ENCODE results near the gene MUC7.
"Not testable (repeated sequence)": the region's sequence is repeated elsewhere in the genome, so short reads cannot be mapped to it uniquely, and the experiment has no call there.

The MUC7 gene

GRCh38 chr4:70471897-70472296 is at the start of gene MUC7:
MUC7 (plus strand) TSS chr4:70472197; CDS start chr4:70474022, 1,825 bp downstream.
- no peak for DNase-seq (ENCODE audit: low read depth in 2 of 2)

DNA sequence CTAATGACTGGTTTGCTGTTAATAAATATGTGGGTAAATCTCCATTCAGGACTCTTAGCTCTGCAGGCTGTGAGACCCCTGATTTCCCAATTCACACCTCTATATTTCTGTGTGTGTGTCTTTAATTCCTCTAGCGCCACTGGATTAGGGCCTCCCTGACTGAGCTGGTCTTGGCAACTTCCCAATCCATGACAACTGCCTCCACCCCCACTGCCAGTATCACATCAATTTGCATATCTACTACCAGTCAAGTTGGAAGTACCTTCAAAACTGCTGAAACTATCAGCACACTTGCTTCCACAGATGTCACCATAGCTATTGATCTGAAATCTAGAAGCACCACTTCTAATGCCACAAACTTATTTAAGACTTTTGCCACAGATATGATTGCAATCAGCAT is 46.7 kb upstream of the MUC7 start:
- DNase-seq (ENCODE audit: low read depth in 2 of 2): no peak

- DNase-seq (ENCODE audit: low read depth in 2 of 2): no peak
These were observed 45.2 kb upstream of the MUC7 start for GRCh38 chr4:70426789-70427188.

DNA sequence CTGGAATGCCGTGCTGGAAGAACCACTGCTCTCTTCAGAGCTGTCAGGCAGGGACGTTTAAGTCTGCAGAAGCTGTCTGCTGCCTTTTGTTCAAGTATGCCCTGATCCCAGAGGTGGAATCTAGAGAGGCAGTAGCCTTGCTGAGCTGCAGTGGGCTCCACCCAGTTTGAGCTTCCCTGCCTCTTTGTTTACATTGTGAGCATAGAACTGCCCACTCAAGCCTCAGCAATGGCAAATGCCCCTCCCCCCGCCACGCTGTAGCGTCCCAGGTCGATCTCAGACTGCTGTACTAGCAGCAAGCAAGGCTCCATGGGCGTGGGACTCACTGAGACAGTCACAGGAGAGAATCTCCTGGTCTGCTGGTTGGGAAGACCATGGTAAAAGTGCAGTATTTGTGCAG is 34.8 kb upstream of the MUC7 start:
- DNase-seq (ENCODE audit: low read depth in 2 of 2): no peak

DNA sequence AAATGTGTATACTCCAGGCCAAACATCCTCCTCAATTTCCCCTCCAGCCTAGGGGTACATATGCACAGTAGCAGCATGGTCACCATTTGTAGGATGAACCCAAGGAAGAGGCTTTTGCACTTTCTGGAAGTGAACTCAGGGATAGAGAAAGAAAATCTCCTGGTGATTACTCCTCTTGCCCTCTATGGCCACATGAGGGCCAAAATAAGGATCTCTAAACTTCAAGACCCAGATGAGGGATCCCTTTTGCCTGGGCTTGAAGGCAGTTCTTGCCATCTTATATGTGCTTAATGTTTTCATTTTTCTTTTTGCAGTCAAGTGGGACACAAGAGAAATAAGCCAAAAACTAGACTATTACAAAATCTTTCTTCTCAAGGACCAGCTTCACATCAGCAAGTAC is 29.5 kb upstream of the MUC7 start:
- DNase-seq (ENCODE audit: low read depth in 2 of 2): no peak

GRCh38 chr4:70443329-70443728 is 28.7 kb upstream of the MUC7 start:
- DNase-seq (ENCODE audit: low read depth in 2 of 2): no peak

GRCh38 chr4:70449220-70449619 is 22.8 kb upstream of the MUC7 start:
- no peak for DNase-seq (ENCODE audit: low read depth in 2 of 2)

- no peak for DNase-seq (ENCODE audit: low read depth in 2 of 2)
These were observed 19.1 kb upstream of the MUC7 start for GRCh38 chr4:70452946-70453345.

DNA sequence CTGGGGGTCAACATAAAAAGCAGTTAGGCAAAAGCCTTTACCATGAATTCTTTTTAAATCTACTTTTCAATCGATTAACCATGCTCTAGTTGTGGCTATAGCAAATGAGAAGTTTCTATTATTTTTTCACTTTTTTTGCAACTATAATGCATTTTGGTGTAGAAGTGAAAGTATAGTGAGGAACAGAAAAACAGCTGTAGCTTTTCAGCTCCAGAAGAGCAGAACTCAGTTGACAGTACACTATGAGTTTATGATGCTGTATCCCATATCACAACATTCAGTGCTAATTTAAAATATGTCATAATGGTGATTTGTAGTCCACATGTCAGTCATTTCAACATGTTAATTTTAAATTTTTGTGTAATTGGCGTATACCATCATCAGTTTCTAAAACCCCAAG is 8.7 kb upstream of the MUC7 start:
- DNase-seq (ENCODE audit: low read depth in 2 of 2): no peak

GRCh38 chr4:70473679-70474078 is 1.7 kb downstream of the MUC7 start:
- no peak for DNase-seq (ENCODE audit: low read depth in 2 of 2)

- DNase-seq (ENCODE audit: low read depth in 2 of 2): no peak
These were observed 16.8 kb downstream of the MUC7 start for GRCh38 chr4:70488748-70489147.

- DNase-seq (ENCODE audit: low read depth in 2 of 2): no peak
These were observed 24.2 kb downstream of the MUC7 start for GRCh38 chr4:70496231-70496630.

- DNase-seq (ENCODE audit: low read depth in 2 of 2): not testable (repeated sequence)
These were observed 29.8 kb downstream of the MUC7 start for GRCh38 chr4:70501838-70502237.

GRCh38 chr4:70504733-70505132 is 32.7 kb downstream of the MUC7 start:
- no peak for DNase-seq (ENCODE audit: low read depth in 2 of 2)

DNA sequence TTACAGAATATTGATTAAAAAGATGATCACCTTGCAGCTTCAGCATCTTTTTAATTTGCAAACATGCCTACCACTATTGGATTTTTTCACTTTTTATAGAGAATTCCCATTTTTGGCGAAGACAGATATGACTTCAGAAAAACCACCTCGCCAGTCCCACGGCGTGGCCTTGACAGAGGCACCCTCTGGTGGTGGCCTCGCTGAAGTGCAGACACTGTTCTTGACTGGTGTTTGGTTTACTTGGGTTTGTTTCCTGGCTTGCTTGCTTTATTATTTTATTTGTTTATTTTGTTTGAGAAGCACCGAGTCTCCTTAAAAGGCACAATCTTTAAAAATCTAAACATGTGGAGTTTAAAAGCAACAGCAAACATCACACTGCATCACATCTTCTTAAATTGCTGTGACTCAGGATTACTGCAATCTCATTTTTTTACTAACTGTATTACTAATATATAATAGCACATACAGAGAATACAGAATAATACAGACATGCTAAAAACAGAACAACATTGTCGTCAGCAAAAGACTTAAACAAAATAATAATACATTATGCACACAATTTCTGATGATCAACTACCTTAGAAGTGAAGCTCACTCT is 33.3 kb downstream of the MUC7 start:
- peak; percentile 21 to 39 for DNase-seq (ENCODE audit: low read depth in 2 of 2)

GRCh38 chr4:70508801-70509200 is 36.8 kb downstream of the MUC7 start:
- no peak for DNase-seq (ENCODE audit: low read depth in 2 of 2)

DNA sequence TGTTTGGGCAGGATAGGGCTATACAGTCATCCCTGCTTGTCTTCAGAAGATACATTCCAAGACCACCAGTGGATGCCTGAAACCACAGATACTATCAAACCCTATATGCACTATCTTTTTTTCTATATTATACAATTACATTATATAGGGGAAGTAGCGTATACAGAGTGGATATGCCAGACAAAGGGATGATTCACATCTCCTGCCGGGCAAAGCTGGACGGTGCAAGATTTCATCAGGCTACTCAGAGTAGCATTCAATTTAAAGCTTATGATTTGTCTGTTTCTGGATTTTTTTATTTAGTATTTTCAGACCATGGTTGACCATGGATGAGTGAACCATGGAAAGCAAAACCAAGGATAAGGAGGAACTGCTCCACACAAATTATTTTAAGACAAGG is 39.4 kb downstream of the MUC7 start:
- DNase-seq (ENCODE audit: low read depth in 2 of 2): no peak

- no peak for DNase-seq (ENCODE audit: low read depth in 2 of 2)
These were observed 43.6 kb downstream of the MUC7 start for GRCh38 chr4:70515367-70516250.

GRCh38 chr4:70518269-70518668 is 46.3 kb downstream of the MUC7 start, which contains the start of gene AMTN:
AMTN (plus strand) TSS chr4:70518569; CDS start chr4:70518778, 209 bp downstream.
- DNase-seq (ENCODE audit: low read depth in 2 of 2): no peak

GRCh38 chr4:70518716-70519115 is 46.7 kb downstream of the MUC7 start:
- no peak for DNase-seq (ENCODE audit: low read depth in 2 of 2)

- no peak for DNase-seq (ENCODE audit: low read depth in 2 of 2)
These were observed 50.6 kb downstream of the MUC7 start for GRCh38 chr4:70522626-70523025.

GRCh38 chr4:70530997-70531396 is 59.0 kb downstream of the MUC7 start:
- DNase-seq (ENCODE audit: low read depth in 2 of 2): no peak

- DNase-seq (ENCODE audit: low read depth in 2 of 2): no peak
These were observed 60.0 kb downstream of the MUC7 start for GRCh38 chr4:70531981-70532380.
